GM13976 (cell line): ENCODE results near the gene SREBF1.
"Not testable (repeated sequence)": the region's sequence is repeated elsewhere in the genome, so short reads cannot be mapped to it uniquely, and the experiment has no call there.

Source experiments
- DNase-seq: peaks from one replicate; pipeline ENCODE4 v3.0.0; 2012; ENCODE audit warnings: low spot score
- CTCF ChIP-seq: IDR thresholded peaks from 2 replicates; pipeline ENCODE4 v1.5.1; 2012; ENCODE audit warnings: borderline replicate concordance, mild to moderate bottlenecking; ENCODE audit not compliant: insufficient read depth; ENCODE audit errors: extremely low read depth, missing control alignments, control extremely low read depth
- in situ Hi-C: fragments of 300-500 bp; cut with MboI; formaldehyde crosslinking; loops from one replicate; pipeline ENCODE4 v1.12.0; 2022; ENCODE audit warnings: low sequenced_read_pairs, mixed read lengths, inconsistent platforms; ENCODE audit not compliant: unreplicated experiment

Gene SREBF1

GRCh38 chr17:17809531-17810083, 27.2 kb downstream of the SREBF1 start:
- DNase-seq: no peak
- no peak for TF ChIP-seq CTCF
- in situ Hi-C loops: loop anchor here (10.0 kb wide), 1 partner anchor 55 kb away; no protein-coding TSS in a partner anchor

- in situ Hi-C loops: no loop called here
- TF ChIP-seq CTCF: no peak
- peak; percentile 88 for DNase-seq
Observed at GRCh38 chr17:17808706-17809432, 27.9 kb downstream of the SREBF1 start.

- DNase-seq, in situ Hi-C loops: not testable (repeated sequence)
Observed at GRCh38 chr17:17808200-17808599, 28.6 kb downstream of the SREBF1 start.

- no peak for TF ChIP-seq CTCF
- DNase-seq: no peak
- in situ Hi-C loops: no loop called here
Observed at GRCh38 chr17:17807440-17807839, 29.3 kb downstream of the SREBF1 start.

GRCh38 chr17:17806611-17807274, 30.0 kb downstream of the SREBF1 start:
- no peak for TF ChIP-seq CTCF
- in situ Hi-C loops: no loop called here
- no peak for DNase-seq

- in situ Hi-C loops: no loop called here
- DNase-seq: no peak
Observed at GRCh38 chr17:17806035-17806434, 30.8 kb downstream of the SREBF1 start.

More at GRCh38 chr17:17806035-17806434, 30.8 kb downstream of the SREBF1 start:
- TF ChIP-seq CTCF: no peak
